ENCODE data around the gene PTPRU. TPM values are rescaled to one million over a fixed set of nuclear protein-coding genes. Genes with fewer than 3 reads are reported as not detected.

Gene PTPRU
- total RNA-seq, 1 experiment from 2014 or later = 45.5 TPM

DNA sequence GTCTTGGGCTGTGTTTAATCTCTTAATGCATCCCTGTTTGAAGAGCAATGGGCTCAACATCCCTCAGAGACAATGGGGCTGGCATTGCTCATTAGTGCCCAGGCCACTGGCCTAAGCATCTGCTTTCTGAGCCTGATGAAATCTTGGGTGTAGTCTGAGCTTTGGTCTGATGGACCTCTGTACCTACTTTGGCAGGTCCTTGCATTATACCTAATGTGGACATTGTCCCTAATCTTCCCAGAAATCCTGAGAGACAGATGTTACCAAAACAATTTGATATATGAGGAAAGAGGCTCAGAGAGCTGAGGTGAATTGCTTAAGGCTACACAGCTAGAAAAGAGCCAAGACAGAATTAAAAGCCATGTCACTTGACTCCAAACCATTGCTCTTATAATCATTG, 95.0 kb downstream of the PTPRU start:
- H3K18ac ChIP-seq (ENCODE audit: insufficient read length, low read depth, low read length) = no peak overlapping the region

More for the DNA sequence above, 95.0 kb downstream of the PTPRU start:
- no peak for DNase-seq
- Histone ChIP-seq H3K4me1 (ENCODE audit: insufficient read depth, low read length) (no peaks in the 10 kb centered on the region), H3T11ph (ENCODE audit: low read length) (no peak overlapping the region), H2AFZ (ENCODE audit: low read length) (no peak overlapping the region), H3K79me2 (ENCODE audit: insufficient read depth, low read length) (no peaks in the 10 kb centered on the region), H3K4ac (ENCODE audit: low read depth, low read length) (no peak overlapping the region), H2BK20ac (ENCODE audit: low read depth, low read length, poor library complexity, severe bottlenecking) (no peak overlapping the region), H4K5ac (ENCODE audit: insufficient read length, low read depth, low read length) (no peak overlapping the region), H4K8ac (replicated peaks; ENCODE audit: insufficient read length, low read depth, low read length) (no peak overlapping the region), H3K56ac (ENCODE audit: insufficient read length, low read depth, low read length) (no peak overlapping the region), H3K27ac (ENCODE audit: insufficient read length, low read depth, low read length) (no peak overlapping the region), H2BK12ac (ENCODE audit: insufficient read length, low read depth, low read length) (no peak overlapping the region), H3K4me2 (ENCODE audit: insufficient read depth, insufficient read length, low read length) (no peak overlapping the region), H3K79me1 (ENCODE audit: insufficient read depth, low read depth, low read length, poor library complexity, severe bottlenecking) (no peaks in the 10 kb centered on the region), H2BK15ac (ENCODE audit: low read depth, low read length) (no peak overlapping the region), H2BK120ac (ENCODE audit: low read depth, low read length, poor library complexity, severe bottlenecking) (no peak overlapping the region), H3K27me3 (ENCODE audit: insufficient read depth, low read length) (no peaks in the 10 kb centered on the region), H3K14ac (ENCODE audit: insufficient read depth, low read length) (no peak overlapping the region), H2BK5ac (ENCODE audit: insufficient read length, low read length) (no peak overlapping the region), H3K9ac (ENCODE audit: extremely low read depth, insufficient read length, low read length) (no peak overlapping the region), H4K20me1 (ENCODE audit: control insufficient read depth, insufficient read depth, insufficient read length) (no peaks in the 10 kb centered on the region), H3K23me2 (ENCODE audit: insufficient read length, low read depth, low read length, poor library complexity, severe bottlenecking) (no peaks in the 10 kb centered on the region), H3K9me3 (ENCODE audit: control insufficient read depth, low read depth, low read length) (no peaks in the 10 kb centered on the region), H2AK5ac (ENCODE audit: insufficient read length, low read length) (no peak overlapping the region), H4K91ac (ENCODE audit: insufficient read length, low read depth, low read length) (no peak overlapping the region), H3K23ac (ENCODE audit: insufficient read length, low read depth, low read length) (no peak overlapping the region)
- Mint-ChIP-seq H3K27ac (0 out of 7 replicates have a peak overlapping the region, but pooled peaks of 1 of the 3 experiments have one; percentile 35), H3K4me3 (no peak overlapping the region), H3K27me3 (ENCODE audit: low read depth) (peaks cover 2% of the 10 kb centered on the region; the same call in 1 of the 2 replicates), H3K36me3 (ENCODE audit: insufficient read depth in 1 of 3, low read depth in 3 of 3) (peaks cover 7 to 23% (median 9%) of the 10 kb centered on the region in 3 experiments), H3K9me3 (peaks cover 4 to 6% of the 10 kb centered on the region in 2 experiments; a peak in 4 of 5 replicates), H3K4me1 (peaks cover 10 to 13% of the 10 kb centered on the region in 2 experiments)
- no peak for TF ChIP-seq CTCF (conservative IDR thresholded peaks at IDR 0.05)

All from H9 (cell line).